ENCODE data around the gene KCTD16.

- TF ChIP-seq POLR2A (IDR thresholded peaks at IDR 0.05), result no peak
- no peak for TF ChIP-seq CTCF (IDR thresholded peaks at IDR 0.05)
Measured at GRCh38 chr5:144333336-144333920, 162.8 kb downstream of the KCTD16 start.

All from body of pancreas (tissue), 4 donors.